HEK293T (cell line): ENCODE data around the gene TDRD12.
"Not testable (repeated sequence)": the region's sequence is repeated elsewhere in the genome, so short reads cannot be mapped to it uniquely, and the experiment has no call there.

Experiments
- CTCF ChIA-PET: fragments of 350-600 bp; formaldehyde crosslinking; extraction: SDS; loops from one replicate; lab custom pipeline; 2021; ENCODE audit warnings: antibody characterized with exemption, inconsistent platforms; lab: Yijun Ruan, JAX
- POLR2A ChIA-PET: fragments of 350-600 bp; formaldehyde crosslinking; extraction: SDS; loops from one replicate; lab custom pipeline; 2020; ENCODE audit warnings: antibody characterized with exemption, inconsistent platforms; lab: Yijun Ruan, JAX
- DNase-seq: peaks from one replicate; pipeline ENCODE4 v3.0.0; 2012; ENCODE audit warnings: mixed read lengths; ENCODE audit errors: extremely low spot score
- ARNT ChIP-seq: fragments of 450-650 bp; IDR thresholded peaks from 2 replicates; pipeline ENCODE4 v1.6.1; 2017; ENCODE audit warnings: mild to moderate bottlenecking
- BHLHE40 ChIP-seq: fragments of 450-650 bp; IDR thresholded peaks from 2 replicates; pipeline ENCODE4 v1.6.1; 2016; ENCODE audit warnings: mild to moderate bottlenecking, moderate library complexity, borderline replicate concordance
- CTBP1 ChIP-seq: fragments of 450-650 bp; IDR thresholded peaks from 2 replicates; pipeline ENCODE4 v1.6.1; 2016; ENCODE audit warnings: borderline replicate concordance
- ELF4 ChIP-seq: fragments of 450-650 bp; IDR thresholded peaks from 2 replicates; pipeline ENCODE4 v1.6.1; 2017; ENCODE audit warnings: antibody characterized with exemption
- FOXA1 ChIP-seq: fragments of 450-650 bp; IDR thresholded peaks from 2 replicates; pipeline ENCODE4 v1.6.1; 2016; ENCODE audit warnings: mild to moderate bottlenecking
- FOXK2 ChIP-seq: fragments of 450-650 bp; IDR thresholded peaks from 2 replicates; pipeline ENCODE4 v1.6.1; 2016; ENCODE audit warnings: mild to moderate bottlenecking
- FOXM1 ChIP-seq: fragments of 450-650 bp; IDR thresholded peaks from 2 replicates; pipeline ENCODE4 v1.6.1; 2017; ENCODE audit warnings: mild to moderate bottlenecking, borderline replicate concordance
- HDGF ChIP-seq: fragments of 450-650 bp; IDR thresholded peaks from 2 replicates; pipeline ENCODE4 v1.6.1; 2017; ENCODE audit warnings: antibody characterized with exemption, borderline replicate concordance
- L3MBTL2 ChIP-seq: fragments of 450-650 bp; conservative IDR thresholded peaks from 2 replicates; pipeline ENCODE4 v1.6.1; 2016; ENCODE audit warnings: mild to moderate bottlenecking
- LEF1 ChIP-seq: fragments of 450-650 bp; IDR thresholded peaks from 2 replicates; pipeline ENCODE4 v1.6.1; 2017; ENCODE audit warnings: mild to moderate bottlenecking, borderline replicate concordance
- NFRKB ChIP-seq: fragments of 450-650 bp; IDR thresholded peaks from 2 replicates; pipeline ENCODE4 v1.6.1; 2016; ENCODE audit warnings: mild to moderate bottlenecking, moderate library complexity
- PKNOX1 ChIP-seq: fragments of 450-650 bp; IDR thresholded peaks from 2 replicates; pipeline ENCODE4 v1.6.1; 2016
- SP1 ChIP-seq: fragments of 450-650 bp; IDR thresholded peaks from 2 replicates; pipeline ENCODE4 v1.6.1; 2017
- SUZ12 ChIP-seq: fragments of 450-650 bp; IDR thresholded peaks from 2 replicates; pipeline ENCODE4 v1.6.1; 2016; ENCODE audit warnings: mild to moderate bottlenecking
- TARDBP ChIP-seq: fragments of 450-650 bp; IDR thresholded peaks from 2 replicates; pipeline ENCODE4 v1.6.1; 2016
- ZNF384 ChIP-seq: fragments of 450-650 bp; IDR thresholded peaks from 2 replicates; pipeline ENCODE4 v1.6.1; 2016

TDRD12 gene

GRCh38 chr19:32771596-32771995 is 52.0 kb downstream of the TDRD12 start:
- no peak for TF ChIP-seq ARNT
- no peak for DNase-seq
- POLR2A ChIA-PET = no interaction called here
- CTCF ChIA-PET = no interaction called here

GRCh38 chr19:32773126-32773525 is 53.6 kb downstream of the TDRD12 start:
- TF ChIP-seq FOXM1 (no peak), NFRKB (no peak), SUZ12 (no peak), BHLHE40 (no peak)
- DNase-seq = no peak
- ChIA-PET CTCF (no interaction called here), POLR2A (no interaction called here)

GRCh38 chr19:32779082-32779481 is 59.5 kb downstream of the TDRD12 start:
- TF ChIP-seq ELF4 (no peak), TARDBP (no peak), FOXA1 (no peak), SUZ12 (no peak), SP1 (no peak), PKNOX1 (no peak), LEF1 (no peak), BHLHE40 (no peak), L3MBTL2 (no peak), NFRKB (no peak), HDGF (no peak), FOXK2 (no peak), CTBP1 (no peak), ZNF384 (no peak), FOXM1 (no peak), ARNT (no peak)
- ChIA-PET CTCF (no interaction called here), POLR2A (no interaction called here)
- no peak for DNase-seq

GRCh38 chr19:32781280-32781679 is 61.7 kb downstream of the TDRD12 start:
- TF ChIP-seq L3MBTL2 = no peak
- no peak for TF ChIP-seq NFRKB
- TF ChIP-seq HDGF = no peak
- no peak for TF ChIP-seq CTBP1
- no peak for TF ChIP-seq BHLHE40
- TF ChIP-seq LEF1 = no peak
- no peak for TF ChIP-seq SP1
- TF ChIP-seq TARDBP = no peak
- TF ChIP-seq ZNF384 = no peak
- TF ChIP-seq FOXK2 = no peak
- no peak for TF ChIP-seq FOXA1
- TF ChIP-seq ELF4 = no peak
- no peak for TF ChIP-seq ARNT
- TF ChIP-seq FOXM1 = no peak
- no peak for TF ChIP-seq SUZ12
- DNase-seq = no peak
- CTCF ChIA-PET = no interaction called here
- POLR2A ChIA-PET = no interaction called here

- POLR2A ChIA-PET, CTCF ChIA-PET, DNase-seq: not testable (repeated sequence)
Measured at GRCh38 chr19:32782089-32782488, 62.5 kb downstream of the TDRD12 start.

GRCh38 chr19:32787161-32787813 is 67.7 kb downstream of the TDRD12 start:
- DNase-seq, POLR2A ChIA-PET: not testable (repeated sequence)
- CTCF ChIA-PET = interaction anchor here (1.0 kb wide), 1 partner anchor 15 kb away, joined by 3 read pairs; no protein-coding TSS in a partner anchor

GRCh38 chr19:32787895-32788294 is 68.3 kb downstream of the TDRD12 start:
- CTCF ChIA-PET = interaction anchor here (1.0 kb wide), 1 partner anchor 15 kb away, joined by 3 read pairs; no protein-coding TSS in a partner anchor
- POLR2A ChIA-PET, DNase-seq: not testable (repeated sequence)

- ChIA-PET CTCF (no interaction called here), POLR2A (no interaction called here)
- TF ChIP-seq ARNT = no peak
- no peak for TF ChIP-seq SP1
- TF ChIP-seq FOXA1 = no peak
- TF ChIP-seq ELF4 = no peak
- no peak for TF ChIP-seq FOXK2
- no peak for TF ChIP-seq L3MBTL2
- TF ChIP-seq PKNOX1 = no peak
- no peak for DNase-seq
Measured at GRCh38 chr19:32789429-32789828, 69.9 kb downstream of the TDRD12 start.
